HK-2 (cell line): ENCODE results near the gene KRIT1.
"Not testable (repeated sequence)": the region's sequence is repeated elsewhere in the genome, so short reads cannot be mapped to it uniquely, and the experiment has no call there.

ENCODE experiments used
- DNase-seq: peaks from one replicate; pipeline ENCODE4 v3.0.0-alpha.2; 2018; ENCODE audit not compliant: unreplicated experiment

The KRIT1 gene

GRCh38 chr7:92245487-92246359, at the start of gene KRIT1, which contains the start of gene ANKIB1:
KRIT1 (minus strand) TSS chr7:92245914; CDS start chr7:92242135, 3,779 bp downstream.
ANKIB1 (plus strand) TSS chr7:92245974; CDS start chr7:92294979, 49,005 bp downstream.
- DNase-seq: peak; percentile 90

GRCh38 chr7:92295391-92295790, 49.7 kb upstream of the KRIT1 start:
- DNase-seq: no peak

GRCh38 chr7:92293896-92294590, 48.3 kb upstream of the KRIT1 start:
- no peak for DNase-seq

- DNase-seq: no peak
Measured at GRCh38 chr7:92292981-92293380, 47.3 kb upstream of the KRIT1 start.

GRCh38 chr7:92289321-92289720, 43.6 kb upstream of the KRIT1 start:
- DNase-seq: no peak

- DNase-seq: no peak
Measured at GRCh38 chr7:92282930-92283329, 37.2 kb upstream of the KRIT1 start.

GRCh38 chr7:92282221-92282814, 36.6 kb upstream of the KRIT1 start:
- DNase-seq: no peak

GRCh38 chr7:92281031-92281430, 35.3 kb upstream of the KRIT1 start:
- DNase-seq: no peak

- no peak for DNase-seq
Measured at GRCh38 chr7:92279396-92280031, 33.8 kb upstream of the KRIT1 start.

- DNase-seq: no peak
Measured at GRCh38 chr7:92276460-92276864, 30.7 kb upstream of the KRIT1 start.

- DNase-seq: no peak
Measured at GRCh38 chr7:92275327-92275726, 29.6 kb upstream of the KRIT1 start.

- no peak for DNase-seq
Measured at GRCh38 chr7:92268921-92269320, 23.2 kb upstream of the KRIT1 start.

GRCh38 chr7:92266415-92267241, 20.9 kb upstream of the KRIT1 start:
- DNase-seq: no peak

- DNase-seq: no peak
Measured at GRCh38 chr7:92260248-92260781, 14.6 kb upstream of the KRIT1 start.

- no peak for DNase-seq
Measured at GRCh38 chr7:92259610-92260247, 14.0 kb upstream of the KRIT1 start.

- DNase-seq: no peak
Measured at GRCh38 chr7:92259062-92259461, 13.3 kb upstream of the KRIT1 start.

GRCh38 chr7:92255308-92255707, 9.6 kb upstream of the KRIT1 start:
- DNase-seq: peak; percentile 14

- DNase-seq: not testable (repeated sequence)
Measured at GRCh38 chr7:92254800-92255199, 9.1 kb upstream of the KRIT1 start.

- DNase-seq: no peak
Measured at GRCh38 chr7:92253251-92253650, 7.5 kb upstream of the KRIT1 start.

GRCh38 chr7:92251181-92251580, 5.5 kb upstream of the KRIT1 start:
- DNase-seq: no peak
